Psoas muscle (tissue), 8 donors: ENCODE measurements around the gene GNAQ. TPM values are rescaled to one million over a fixed set of nuclear protein-coding genes. Genes with fewer than 3 reads are reported as not detected.

Experiments
- ATAC-seq, 4 donors: fragments of 200-7000 bp; cut with Tn5 transposase; one replicate each; pipeline ENCODE4 v1.9.1; 2020; ENCODE audit warnings: moderate library complexity in 3 of 4, mild to moderate bottlenecking in 2 of 4
- DNase-seq, 2 donors: peaks; one replicate each; pipeline ENCODE4 v3.0.0-alpha.2; 2020
- H3K27ac ChIP-seq: fragments of 200-600 bp; one replicate; pipeline ENCODE4 v1.8.0; 2022
- H3K27me3 ChIP-seq, 3 donors: fragments of 200-600 bp in 1 of 3; one replicate each; pipeline versions ENCODE4 v1.6.1 to v1.8.0; 2013 to 2022; ENCODE audit warnings: low read length in 2 of 3, mild to moderate bottlenecking in 2 of 3, moderate library complexity in 1 of 3; ENCODE audit not compliant: insufficient read depth in 3 of 3
- H3K36me3 ChIP-seq, 2 donors: fragments of 200-600 bp in 1 of 2; one replicate each; pipeline versions ENCODE4 v1.6.1 to v1.8.0; 2013 to 2022; ENCODE audit warnings: low read depth in 1 of 2, mild to moderate bottlenecking in 1 of 2, moderate library complexity in 1 of 2; ENCODE audit not compliant: insufficient read depth in 1 of 2
- H3K4me1 ChIP-seq: fragments of 200-600 bp; one replicate; pipeline ENCODE4 v1.8.0; 2022
- H3K4me3 ChIP-seq: fragments of 200-600 bp; one replicate; pipeline ENCODE4 v1.8.0; 2022; ENCODE audit warnings: mild to moderate bottlenecking
- H3K9me3 ChIP-seq: fragments of 200-600 bp; one replicate; pipeline ENCODE4 v1.8.0; 2022
- WGBS, 3 donors: extraction: QIAGEN DNeasy Blood & Tissue Kit; methylation state at CpG; one replicate each; pipeline versions ENCODE4 v1.1.6 to v1.1.7; 2013; 5-methylcytosine and 5-hydroxymethylcytosine counted together
- intact Hi-C, 2 donors: fragments of 100-400 bp; cut with DNase I; formaldehyde crosslinking; loops; one replicate each; pipeline versions ENCODE4 v1.11.0 to v1.14.2; 2022
- polyA plus RNA-seq, 3 donors: library from polyadenylated mRNA; stranded (reverse); fragments of 200-250 nt; gene quantifications; one replicate each; pipeline ENCODE4 v1.2.3, GENCODE V29; 2013
- total RNA-seq, 4 donors: library from RNA; stranded (reverse); fragmentation: NEBNext Ultra II Directional in 2 of 4; extraction: Animal tissue kit (Norgen Biotek cat#: 25700) in 2 of 4; gene quantifications; one replicate each; pipeline versions ENCODE4 v1.2.1 to v1.2.4, GENCODE V29; 2021 to 2023
- TF ChIP-seq, protein P1 (sequence below): fragments of 200-600 bp; IDR thresholded peaks from one replicate; pipeline ENCODE4 v1.8.0; 2022; ENCODE audit warnings: antibody characterized with exemption
- donor health status: healthy with polysubstance abuse.
- donor health status: DM: no; HTN: no; CAD: no; lungs with moderate emphysema.
- donor health status: Bipolar disorder and iron deficiency.
- donor health status: healthy.
- donor health status: DM: yes; HTN: yes; CAD: no.
- donor health status: DM: no; HTN: no; CAD: no.
- donor health status: DM: no; HTN: no; CAD: no.
- donor health status: DM: yes; HTN: yes; CAD: no.

The GNAQ gene
- total and polyA plus RNA-seq, 7 donors, result 8.3 to 26.6 (median 23.8) TPM

DNA sequence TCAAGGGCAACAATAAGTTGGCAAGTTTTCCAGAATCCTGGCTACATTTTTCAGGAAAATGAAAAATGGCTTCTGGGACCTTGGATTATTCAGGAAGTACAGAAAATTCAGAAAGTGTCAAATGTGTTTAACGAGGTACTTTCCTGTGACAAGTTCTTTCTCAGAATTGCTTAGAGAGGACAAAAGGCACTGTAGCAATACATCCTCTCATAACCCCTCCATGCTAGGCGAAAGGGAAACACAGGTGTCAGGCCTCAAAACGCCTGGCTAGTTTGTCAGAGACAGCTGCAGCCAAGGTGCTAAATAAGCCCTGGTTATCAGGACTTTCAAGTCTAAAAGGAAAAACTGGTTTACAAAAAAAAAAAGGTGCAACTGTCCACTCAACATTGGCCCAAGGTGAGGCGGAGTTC lies 115.2 kb downstream of the GNAQ start:
- DNase-seq (no peak), ATAC-seq (no peak)
- TF ChIP-seq, protein P1, sequence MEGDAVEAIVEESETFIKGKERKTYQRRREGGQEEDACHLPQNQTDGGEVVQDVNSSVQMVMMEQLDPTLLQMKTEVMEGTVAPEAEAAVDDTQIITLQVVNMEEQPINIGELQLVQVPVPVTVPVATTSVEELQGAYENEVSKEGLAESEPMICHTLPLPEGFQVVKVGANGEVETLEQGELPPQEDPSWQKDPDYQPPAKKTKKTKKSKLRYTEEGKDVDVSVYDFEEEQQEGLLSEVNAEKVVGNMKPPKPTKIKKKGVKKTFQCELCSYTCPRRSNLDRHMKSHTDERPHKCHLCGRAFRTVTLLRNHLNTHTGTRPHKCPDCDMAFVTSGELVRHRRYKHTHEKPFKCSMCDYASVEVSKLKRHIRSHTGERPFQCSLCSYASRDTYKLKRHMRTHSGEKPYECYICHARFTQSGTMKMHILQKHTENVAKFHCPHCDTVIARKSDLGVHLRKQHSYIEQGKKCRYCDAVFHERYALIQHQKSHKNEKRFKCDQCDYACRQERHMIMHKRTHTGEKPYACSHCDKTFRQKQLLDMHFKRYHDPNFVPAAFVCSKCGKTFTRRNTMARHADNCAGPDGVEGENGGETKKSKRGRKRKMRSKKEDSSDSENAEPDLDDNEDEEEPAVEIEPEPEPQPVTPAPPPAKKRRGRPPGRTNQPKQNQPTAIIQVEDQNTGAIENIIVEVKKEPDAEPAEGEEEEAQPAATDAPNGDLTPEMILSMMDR, result no peak
- H3K36me3 ChIP-seq, result peaks cover 6 to 17% of the 10 kb centered on the region in 2 donors
- no peaks in the 10 kb centered on the region for H3K27me3 ChIP-seq
- no peak overlapping the region for H3K27ac ChIP-seq
- H3K9me3 ChIP-seq, result no peaks in the 10 kb centered on the region
- intact Hi-C loops, result no loop called here
- WGBS, 3 donors, result 61 to 68% (median 65%) methylated on average over 4 of the region's 4 CpGs
- H3K4me3 ChIP-seq, result no peak overlapping the region
- H3K4me1 ChIP-seq, result peaks cover 7% of the 10 kb centered on the region

DNA sequence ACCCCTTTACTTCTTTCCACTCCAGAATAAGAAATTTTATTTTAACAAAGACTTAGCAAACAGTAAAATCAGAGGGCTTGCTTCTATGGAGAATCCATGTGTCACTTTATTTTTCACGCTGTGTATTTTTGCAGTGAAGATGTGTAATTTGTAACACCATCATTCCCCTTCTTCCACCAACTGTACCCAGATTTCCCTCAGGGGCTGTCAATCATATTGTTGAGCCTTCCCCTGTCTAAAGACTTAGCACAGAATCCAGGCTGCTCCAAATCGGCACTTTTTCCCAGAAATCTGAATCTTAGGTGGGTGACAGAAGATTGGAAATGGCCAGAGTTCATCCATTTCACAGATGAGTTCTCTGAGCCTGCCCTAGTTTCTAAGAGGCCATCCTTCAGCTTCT lies 115.9 kb downstream of the GNAQ start:
- Histone ChIP-seq H3K27ac (no peak overlapping the region), H3K36me3 (peaks cover 4 to 11% of the 10 kb centered on the region in 2 donors), H3K4me3 (no peak overlapping the region), H3K9me3 (no peaks in the 10 kb centered on the region), H3K27me3 (no peaks in the 10 kb centered on the region), H3K4me1 (peaks cover 7% of the 10 kb centered on the region)
- DNase-seq (no peak), ATAC-seq (no peak)
- WGBS, 3 donors, result 57 to 70% (median 64%) methylated on average over 2 of the region's 2 CpGs
- intact Hi-C loops, result no loop called here
- TF ChIP-seq, protein P1, result no peak

DNA sequence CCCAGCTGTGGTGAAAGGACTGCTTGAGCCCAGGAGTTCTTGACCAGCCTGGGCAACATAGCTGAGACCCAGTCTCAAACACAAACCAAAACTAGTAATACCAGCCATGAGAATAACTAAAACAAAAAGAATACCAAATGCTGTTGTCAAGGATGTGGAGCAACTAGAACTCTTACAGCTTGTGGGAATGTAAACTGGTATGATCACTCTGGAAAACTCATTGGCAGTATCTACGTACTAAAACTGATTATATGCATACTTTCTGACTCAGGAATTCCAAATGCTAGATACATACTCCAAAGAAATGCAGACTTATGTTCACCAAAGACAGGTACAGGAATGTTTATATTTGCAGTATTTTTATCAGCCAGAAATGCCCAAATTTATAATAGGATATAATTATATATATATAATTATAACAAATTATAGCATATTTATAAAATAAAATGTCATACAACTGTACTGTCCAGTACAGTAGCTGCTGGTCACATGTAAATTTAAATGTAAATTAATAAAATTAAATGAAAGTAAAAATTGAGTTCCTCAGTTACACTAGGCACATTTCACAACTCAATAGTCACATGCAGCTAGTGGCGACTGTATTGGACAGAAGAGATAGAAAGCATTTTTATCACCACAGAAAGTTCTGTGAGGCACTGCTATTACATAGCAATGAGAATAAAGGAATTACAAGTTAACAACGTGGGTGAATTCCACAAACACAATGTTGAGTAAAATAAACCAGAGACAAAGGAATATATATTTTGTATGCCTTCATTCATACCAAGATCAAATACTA lies 118.5 kb downstream of the GNAQ start:
- DNase-seq, result no peak
- no peaks in the 10 kb centered on the region for H3K36me3 ChIP-seq
- no peak overlapping the region for H3K4me3 ChIP-seq
- no peak for ATAC-seq
- H3K27ac ChIP-seq, result no peak overlapping the region
- intact Hi-C loops, result no loop called here
- TF ChIP-seq, protein P1, result no peak
- H3K9me3 ChIP-seq, result no peaks in the 10 kb centered on the region
- H3K27me3 ChIP-seq, result no peaks in the 10 kb centered on the region
- 91 to 95% (median 95%) methylated on average over 3 of the region's 3 CpGs for WGBS, 3 donors
- peaks cover 12% of the 10 kb centered on the region for H3K4me1 ChIP-seq

GRCh38 chr9:77911928-77912327 lies 119.7 kb downstream of the GNAQ start:
- intact Hi-C loops, result no loop called here
- no peak for ATAC-seq
- TF ChIP-seq, protein P1, result no peak
- DNase-seq, result no peak
- Histone ChIP-seq H3K4me1 (peaks cover 22% of the 10 kb centered on the region), H3K4me3 (no peak overlapping the region), H3K27ac (no peak overlapping the region), H3K36me3 (no peaks in the 10 kb centered on the region), H3K9me3 (no peaks in the 10 kb centered on the region), H3K27me3 (no peaks in the 10 kb centered on the region)
- 65 to 96% (median 92%) methylated on average over 2 of the region's 2 CpGs for WGBS, 3 donors

DNA sequence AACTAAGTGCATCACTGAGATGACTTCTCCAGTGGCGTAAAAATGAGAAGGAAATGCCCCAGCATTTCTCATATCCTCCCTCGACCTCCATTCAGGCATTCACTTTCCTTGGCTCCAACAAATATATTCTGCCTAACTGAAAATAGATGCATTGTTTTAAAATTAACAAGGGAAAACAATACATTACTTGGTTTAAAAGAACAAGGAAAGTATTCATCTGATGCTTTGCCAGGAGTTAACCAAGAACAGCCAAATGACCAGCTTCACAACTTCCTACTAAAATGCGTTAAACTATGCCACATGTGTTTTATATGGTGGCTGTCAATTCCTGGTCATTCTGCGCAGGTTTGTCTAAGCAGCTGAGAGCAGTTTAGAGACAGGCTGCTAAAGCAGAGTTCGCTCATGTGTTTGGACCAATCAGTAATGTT lies 121.4 kb downstream of the GNAQ start:
- H3K4me1 ChIP-seq, result peaks cover 20% of the 10 kb centered on the region
- intact Hi-C loops, result no loop called here
- TF ChIP-seq, protein P1, result no peak
- no peaks in the 10 kb centered on the region for H3K27me3 ChIP-seq
- WGBS, 3 donors, result 68 to 72% (median 68%) methylated on average over 5 of the region's 5 CpGs
- no peak overlapping the region for H3K4me3 ChIP-seq
- DNase-seq (no peak), ATAC-seq (no peak)
- H3K9me3 ChIP-seq, result no peaks in the 10 kb centered on the region
- H3K36me3 ChIP-seq, result no peaks in the 10 kb centered on the region
- no peak overlapping the region for H3K27ac ChIP-seq
